Heart left ventricle (tissue), 16 donors: ENCODE data around the gene MEIS3. TPM values are rescaled to one million over a fixed set of nuclear protein-coding genes. Genes with fewer than 3 reads are reported as not detected.

Experiments used
- ATAC-seq, 4 donors: fragments of 200-7000 bp; cut with Tn5 transposase; one replicate each; pipeline ENCODE4 v1.9.1; 2020 to 2022; ENCODE audit warnings: moderate library complexity in 4 of 4, mild to moderate bottlenecking in 3 of 4, moderate number of reproducible peaks in 1 of 4
- DNase-seq, 5 donors: peaks; one replicate each; pipeline ENCODE4 v3.0.0-alpha.2; 2020
- H3K27ac ChIP-seq, 12 donors: fragments of 200-600 bp; sonication (generic) in 4 of 12; one replicate each; pipeline versions ENCODE4 v1.5.0 to v1.8.0; 2016 to 2022; ENCODE audit warnings: mild to moderate bottlenecking in 2 of 12
- H3K27me3 ChIP-seq, 9 donors: fragments of 200-600 bp; sonication (generic) in 2 of 9; one replicate each; pipeline versions ENCODE4 v1.5.1 to v1.8.0; 2016 to 2022; ENCODE audit warnings: mild to moderate bottlenecking in 3 of 9
- H3K36me3 ChIP-seq, 9 donors: fragments of 200-600 bp; sonication (generic) in 2 of 9; one replicate each; pipeline versions ENCODE4 v1.5.0 to v1.8.0; 2018 to 2022; ENCODE audit warnings: mild to moderate bottlenecking in 2 of 9
- H3K4me1 ChIP-seq, 12 donors: fragments of 200-600 bp; sonication (generic) in 4 of 12; one replicate each; pipeline versions ENCODE4 v1.5.0 to v1.8.0; 2016 to 2022; ENCODE audit warnings: mild to moderate bottlenecking in 3 of 12
- H3K4me3 ChIP-seq, 12 donors: fragments of 200-600 bp; sonication (generic) in 4 of 12; one replicate each; pipeline versions ENCODE4 v1.5.0 to v1.8.0; 2017 to 2022; ENCODE audit warnings: mild to moderate bottlenecking in 9 of 12, moderate library complexity in 4 of 12
- H3K9me3 ChIP-seq, 12 donors: fragments of 200-600 bp; sonication (generic) in 4 of 12; one replicate each; pipeline versions ENCODE4 v1.5.0 to v1.8.0; 2016 to 2022; ENCODE audit warnings: mild to moderate bottlenecking in 1 of 12
- CTCF ChIP-seq, 12 donors: fragments of 200-600 bp; sonication (generic) in 4 of 12; IDR thresholded peaks; one replicate each; pipeline versions ENCODE4 v1.5.0 to v1.8.0; 2018 to 2022; ENCODE audit warnings: antibody characterized with exemption in 12 of 12, mild to moderate bottlenecking in 5 of 12
- POLR2A ChIP-seq, 2 donors: fragments of 450-650 bp; IDR thresholded peaks; one replicate each; pipeline ENCODE4 v1.6.1; 2017; ENCODE audit warnings: antibody characterized with exemption in 2 of 2, mild to moderate bottlenecking in 2 of 2, moderate library complexity in 2 of 2
- WGBS, 4 donors: extraction: QIAGEN DNeasy Blood & Tissue Kit in 2 of 4; methylation state at CpG; one replicate each; pipeline versions ENCODE4 v1.1.5 to v1.1.7; 2013 to 2018; 5-methylcytosine and 5-hydroxymethylcytosine counted together
- intact Hi-C, 10 donors: fragments of 100-400 bp; cut with DNase I; formaldehyde crosslinking; loops; one replicate each; pipeline versions ENCODE4 v1.11.1 to v1.14.2; 2022
- polyA plus RNA-seq, 2 donors: library from polyadenylated mRNA; stranded (reverse); fragments of 200-250 nt; gene quantifications; one replicate each; pipeline ENCODE4 v1.2.3, GENCODE V29; 2013
- total RNA-seq, 9 donors: library from RNA; depleted of rRNA in 2 of 9; stranded (reverse); fragments of >200 nt in 2 of 9; fragmentation: NEBNext Ultra II Directional in 3 of 9; extraction: Animal tissue kit (Norgen Biotek cat#: 25700) in 3 of 9; gene quantifications; one replicate each; pipeline versions ENCODE4 v1.1.0 to v1.2.4, GENCODE V29; 2016 to 2023
- donor health status: ischemic (EF 13 %, LVEDD 7.1; RV severe dilation, severe dysfunction).
- donor health status: healthy with polysubstance abuse.
- donor health status: DM: no; HTN: yes; CAD: no.
- donor health status: DM: no; HTN: no; CAD: no.
- donor health status: ischemic (EF 25% LVEDD 6.9; RV normal size, moderate dysfunction).
- donor health status: ischemic (EF 25% LVEDD 5.7; RV mildly dilated, moderate dysfunction).
- donor health status: healthy.
- donor health status: DM: yes; HTN: yes; CAD: no.
- donor health status: ischemic (EF 35%, LVEDD 5.7; RV mildly dilated, moderate dysfunction).
- donor health status: nonischemic (EF 11% LVEDD 7.7; RV severe dilation, severe dysfunction).
- donor health status: DM: yes; HTN: yes; CAD: no.
- donor health status: PGD.
- donor health status: ischemic (EF 29% LVEDD 5.4; RV normal size, mild dysfunction).
- donor health status: nonischemic (EF 23%, LVEDD 6.1; RV moderate dilation, normal function).

The MEIS3 gene
- total and polyA plus RNA-seq, 11 donors = 1.8 to 6.0 (median 2.5) TPM

DNA sequence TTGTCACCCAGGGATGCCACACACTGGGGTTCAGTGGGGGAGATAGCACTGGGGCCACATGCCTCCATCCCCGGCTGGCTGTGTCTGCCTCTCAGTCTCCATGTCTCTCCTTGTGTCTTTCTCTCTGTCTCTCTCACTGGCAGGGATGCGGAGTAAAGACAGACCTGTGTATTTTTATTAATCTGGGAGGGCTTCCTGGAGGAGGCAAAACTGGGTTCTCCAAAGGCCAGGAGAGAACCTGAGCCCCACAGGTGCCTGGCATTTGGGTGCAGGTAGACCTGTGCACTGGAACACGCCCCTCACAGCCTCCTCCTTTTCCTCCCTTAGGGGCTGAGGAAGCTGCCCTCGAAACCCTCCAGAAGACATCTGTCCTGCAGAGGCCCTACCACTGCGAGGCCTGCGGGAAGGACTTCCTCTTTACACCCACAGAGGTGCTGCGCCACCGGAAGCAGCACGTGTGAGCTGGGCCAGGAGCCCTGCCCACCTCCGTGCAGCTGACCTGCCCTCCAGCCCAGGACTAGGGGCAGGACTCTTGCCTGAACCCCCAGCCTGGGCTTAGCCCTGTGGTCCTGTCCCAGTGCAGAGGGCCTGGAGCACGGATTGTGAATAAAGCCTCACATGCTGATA, 37.6 kb downstream of the MEIS3 start:
- no peak overlapping the region for H3K4me3 ChIP-seq
- DNase-seq (peak in 1 of 5 donors; percentile 73), ATAC-seq (no peak)
- peaks cover 0 to 27% (median 4%) of the 10 kb centered on the region in 12 donors for H3K4me1 ChIP-seq
- H3K27ac ChIP-seq = peak overlapping the region in 1 of 12 donors; percentile 42
- H3K9me3 ChIP-seq = no peaks in the 10 kb centered on the region
- TF ChIP-seq POLR2A (IDR thresholded peaks at IDR 0.05) (no peak), CTCF (IDR thresholded peaks at IDR 0.05) (no peak)
- no peaks in the 10 kb centered on the region for H3K27me3 ChIP-seq
- H3K36me3 ChIP-seq = peaks cover 0 to 53% (median 37%) of the 10 kb centered on the region in 9 donors
- intact Hi-C loops = no loop called here
- 75 to 98% (median 85%) methylated on average over 5 to 11 of the region's 11 CpGs for WGBS, 4 donors

DNA sequence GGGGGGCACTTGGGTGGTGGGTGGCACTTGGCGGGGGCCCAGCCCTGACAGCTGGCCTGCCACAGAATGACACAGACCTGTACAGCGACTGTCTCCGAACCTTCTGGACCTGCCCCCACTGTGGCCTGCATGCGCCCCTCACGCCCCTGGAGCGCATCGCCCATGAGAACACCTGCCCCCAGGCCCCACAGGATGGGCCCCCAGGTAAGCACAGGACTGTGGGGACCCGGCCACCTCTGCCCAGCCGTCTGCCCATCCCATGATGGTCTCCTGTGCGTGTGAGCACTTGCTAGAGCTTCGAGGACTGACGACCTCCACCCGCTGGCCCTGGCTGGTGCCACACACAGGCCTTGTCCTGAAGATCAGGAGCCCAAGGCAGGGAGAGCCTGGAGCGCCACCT, 38.2 kb downstream of the MEIS3 start:
- DNase-seq (no peak), ATAC-seq (no peak)
- H3K27me3 ChIP-seq = no peaks in the 10 kb centered on the region
- no peak for TF ChIP-seq CTCF (IDR thresholded peaks at IDR 0.05)
- H3K4me3 ChIP-seq = no peak overlapping the region
- 93 to 96% (median 95%) methylated on average over 10 to 14 of the region's 14 CpGs for WGBS, 4 donors
- no peaks in the 10 kb centered on the region for H3K9me3 ChIP-seq
- no peak overlapping the region for H3K27ac ChIP-seq
- intact Hi-C loops = no loop called here
- peaks cover 0 to 60% (median 44%) of the 10 kb centered on the region in 9 donors for H3K36me3 ChIP-seq
- peaks cover 0 to 27% (median 4%) of the 10 kb centered on the region in 12 donors for H3K4me1 ChIP-seq

DNA sequence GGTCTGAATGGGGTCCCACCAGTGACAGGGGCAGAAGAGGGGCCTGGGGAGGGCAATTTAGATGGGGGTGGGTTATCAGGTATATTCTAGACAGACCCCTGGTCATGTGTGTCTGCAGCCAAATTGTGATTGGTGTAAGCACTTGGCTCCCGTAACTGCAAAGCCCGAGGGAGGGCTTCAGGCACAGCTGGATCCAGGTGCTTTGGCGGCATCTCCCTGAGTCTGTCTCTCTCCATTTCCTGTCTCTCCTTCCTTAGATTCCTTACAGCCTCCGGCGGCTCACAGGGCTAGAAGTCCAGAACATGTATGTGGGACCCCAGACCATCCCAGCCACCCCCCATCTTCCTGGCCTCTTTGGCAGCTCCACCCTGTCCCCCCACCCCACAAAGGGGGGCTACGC, 38.8 kb downstream of the MEIS3 start:
- ATAC-seq (no peak), DNase-seq (no peak)
- H3K4me1 ChIP-seq = peaks cover 0 to 27% (median 4%) of the 10 kb centered on the region in 12 donors
- no peaks in the 10 kb centered on the region for H3K27me3 ChIP-seq
- no peak overlapping the region for H3K4me3 ChIP-seq
- H3K27ac ChIP-seq = no peak overlapping the region
- no peaks in the 10 kb centered on the region for H3K9me3 ChIP-seq
- intact Hi-C loops = no loop called here
- 73 to 89% (median 87%) methylated on average over 5 to 6 of the region's 6 CpGs for WGBS, 4 donors
- no peak for TF ChIP-seq POLR2A (IDR thresholded peaks at IDR 0.05)
- TF ChIP-seq CTCF (IDR thresholded peaks at IDR 0.05) = no peak
- peaks cover 0 to 65% (median 49%) of the 10 kb centered on the region in 9 donors for H3K36me3 ChIP-seq

- intact Hi-C loops = no loop called here
- H3K4me3 ChIP-seq = no peak overlapping the region
- peaks cover 0 to 27% (median 4%) of the 10 kb centered on the region in 12 donors for H3K4me1 ChIP-seq
- H3K36me3 ChIP-seq = peaks cover 0 to 76% (median 60%) of the 10 kb centered on the region in 9 donors
- ATAC-seq (no peak), DNase-seq (no peak)
- no peaks in the 10 kb centered on the region for H3K27me3 ChIP-seq
- WGBS, 4 donors = 86 to 95% (median 93%) methylated on average over 18 to 23 of the region's 23 CpGs
- H3K9me3 ChIP-seq = no peaks in the 10 kb centered on the region
- no peak overlapping the region for H3K27ac ChIP-seq
- TF ChIP-seq CTCF (IDR thresholded peaks at IDR 0.05) (no peak), POLR2A (IDR thresholded peaks at IDR 0.05) (no peak)
These were observed 39.9 kb downstream of the MEIS3 start for GRCh38 chr19:47379381-47379938.
